GM12878 (cell line): ENCODE measurements around the gene ATRNL1. TPM values are rescaled to one million over a fixed set of nuclear protein-coding genes. Genes with fewer than 3 reads are reported as not detected.

Source experiments
- ATAC-seq: fragments of 200-7000 bp; cut with Tn5 transposase; 3 replicates; pipeline ENCODE4 v1.9.1; 2020; ENCODE audit warnings: mild to moderate bottlenecking, moderate library complexity
- BruUV-seq: library from RNA; stranded (reverse); fragments of 400-500 nt; replicated peaks from 2 replicates; lab custom pipeline; 2021; lab: Mats Ljungman, UMichigan
- CTCF ChIA-PET: fragments of 300-600 bp; sonication (Branson Sonifier 250); formaldehyde crosslinking; extraction: SDS; loops from one replicate; lab custom pipeline; 2021; ENCODE audit warnings: inconsistent platforms; lab: Yijun Ruan, JAX
- POLR2A ChIA-PET: fragments of 350-600 bp; formaldehyde crosslinking; extraction: SDS; loops from one replicate; lab custom pipeline; 2021; ENCODE audit warnings: inconsistent platforms; lab: Charles Lee
- RAD21 ChIA-PET: fragments of 300-600 bp; sonication (Branson Sonifier 250); formaldehyde crosslinking; loops from one replicate; lab custom pipeline; 2023; ENCODE audit warnings: antibody characterized with exemption; ENCODE audit not compliant: unreplicated experiment; lab: Charles Lee
- SMC1A ChIA-PET: fragments of 300-600 bp; sonication (Branson Sonifier 250); formaldehyde crosslinking; loops from one replicate; lab custom pipeline; 2023; ENCODE audit not compliant: unreplicated experiment, uncharacterized antibody; lab: Charles Lee
- DNase-seq: peaks from one replicate; pipeline ENCODE4 v3.0.0-alpha.2; 2011; ENCODE audit warnings: low read depth, low spot score
- FAIRE-seq: peaks from 3 replicates; lab custom pipeline; 2011; peaks lifted over from hg19 to GRCh38; lab: Jason Lieb, UNC
- H2AFZ ChIP-seq: 2 replicates; pipeline ENCODE4 v1.6.0; 2011; ENCODE audit warnings: low read depth, low read length, control low read depth; ENCODE audit not compliant: control insufficient read depth
- H3K27ac ChIP-seq: 2 replicates; pipeline ENCODE4 v1.5.1; 2011; ENCODE audit warnings: control low read depth; ENCODE audit not compliant: control insufficient read depth, insufficient read depth
- H3K27me3 ChIP-seq, 2 experiments: replicated peaks in 1 of 2; 2 replicates each; pipeline versions ENCODE4 v1.6.0 to v1.6.1; 2011; ENCODE audit warnings: low read length in 1 of 2; ENCODE audit not compliant: control insufficient read depth in 2 of 2, insufficient read depth in 2 of 2
- H3K36me3 ChIP-seq, 2 experiments: 2 replicates each; pipeline ENCODE4 v1.5.1; 2011; ENCODE audit warnings: low read length in 1 of 2; ENCODE audit not compliant: control insufficient read depth in 2 of 2, insufficient read depth in 2 of 2
- H3K4me1 ChIP-seq: 2 replicates; pipeline ENCODE4 v1.6.1; 2011; ENCODE audit warnings: mild to moderate bottlenecking, low read length, moderate library complexity, mixed read lengths; ENCODE audit not compliant: control insufficient read depth, insufficient read depth
- H3K4me2 ChIP-seq: 2 replicates; pipeline ENCODE4 v1.6.0; 2011; ENCODE audit warnings: control low read depth; ENCODE audit not compliant: control insufficient read depth, insufficient read depth
- H3K4me3 ChIP-seq: fragments of 200-600 bp; sonication (generic); 2 replicates; pipeline ENCODE4 v1.5.1; 2016
- H3K79me2 ChIP-seq: 2 replicates; pipeline ENCODE4 v1.6.0; 2011; ENCODE audit warnings: low read length; ENCODE audit not compliant: control insufficient read depth, insufficient read depth
- H3K9ac ChIP-seq: 2 replicates; pipeline ENCODE4 v1.8.0; 2011; ENCODE audit warnings: low read length, control low read depth, mixed read lengths; ENCODE audit not compliant: control insufficient read depth, insufficient read depth
- H3K9me3 ChIP-seq: replicated peaks from 3 replicates; pipeline ENCODE4 v1.5.1; 2011; ENCODE audit warnings: mild to moderate bottlenecking, low read length; ENCODE audit not compliant: control insufficient read depth, insufficient read depth
- H4K20me1 ChIP-seq: 2 replicates; pipeline ENCODE4 v1.6.0; 2011; ENCODE audit not compliant: control insufficient read depth, insufficient read depth
- CHD1 ChIP-seq: IDR thresholded peaks from 2 replicates; pipeline ENCODE4 v1.6.1; 2012; ENCODE audit warnings: low read depth, low read length, improper control_type of control experiment
- KLF5 ChIP-seq: fragments of 450-650 bp; IDR thresholded peaks from 2 replicates; pipeline ENCODE4 v1.6.1; 2014; ENCODE audit warnings: mild to moderate bottlenecking; ENCODE audit not compliant: partially characterized antibody
- POLR2AphosphoS5 ChIP-seq: IDR thresholded peaks from 2 replicates; pipeline ENCODE4 v1.6.1; 2011; ENCODE audit warnings: mild to moderate bottlenecking, low read length, inconsistent platforms
- RUNX3 ChIP-seq: IDR thresholded peaks from 2 replicates; pipeline ENCODE4 v1.6.1; 2012; ENCODE audit warnings: low read length, inconsistent platforms
- SMC3 ChIP-seq: IDR thresholded peaks from 2 replicates; pipeline ENCODE4 v1.6.1; 2011; ENCODE audit warnings: low read length, improper control_type of control experiment, borderline replicate concordance
- ZBED1 ChIP-seq: IDR thresholded peaks from 2 replicates; pipeline ENCODE4 v1.6.1; 2016; ENCODE audit warnings: borderline replicate concordance
- ZNF217 ChIP-seq: fragments of 450-650 bp; IDR thresholded peaks from 2 replicates; pipeline ENCODE4 v1.6.1; 2017; ENCODE audit warnings: antibody characterized with exemption, mild to moderate bottlenecking
- ZZZ3 ChIP-seq: IDR thresholded peaks from 2 replicates; pipeline ENCODE4 v1.6.1; 2011; ENCODE audit warnings: low read depth; ENCODE audit not compliant: control insufficient read depth, insufficient read length
- WGBS: methylation state at CpG from one replicate; pipeline ENCODE4 v1.1.6; 2016; ENCODE audit warnings: low lambda C conversion rate; ENCODE audit not compliant: insufficient replicate concordance, insufficient coverage; ENCODE audit errors: missing lambda C conversion rate; 5-methylcytosine and 5-hydroxymethylcytosine counted together
- in situ Hi-C: fragments of 300-500 bp; cut with MboI; formaldehyde crosslinking; loops from 9 replicates; pipeline ENCODE4 v1.14.3; 2018; ENCODE audit warnings: mixed read lengths
- intact Hi-C: fragments of 100-400 bp; cut with micrococcal nuclease; formaldehyde crosslinking; loops from one replicate; pipeline ENCODE4 v1.14.2; 2022; ENCODE audit not compliant: unreplicated experiment
- polyA plus RNA-seq, 11 experiments: library from polyadenylated mRNA; depleted of rRNA in 4 of 11; unstranded in 6 of 11; stranded (reverse) in 5 of 11; fragments of >200 nt; fragmentation: Nextera tagmentation in 4 of 11; fragmentation: Illumina TruSeq in 1 of 11; extraction: Ambion mirVana in 4 of 11; extraction: Trizol in 1 of 11; gene quantifications; 1 replicate in 1 of 11; 2 replicates in 10 of 11; pipeline versions ENCODE4 v1.2.1 to v1.2.3, GENCODE V29; 2011 to 2016; ENCODE audit warnings: inconsistent platforms in 2 of 11, missing spikeins in 2 of 11, low read depth in 1 of 11
- total RNA-seq, 4 experiments: library from RNA; depleted of rRNA in 3 of 4; stranded (reverse); fragments of >200 nt in 3 of 4; fragmentation: Illumina TruSeq in 1 of 4; extraction: Trizol in 1 of 4; gene quantifications; 2 replicates each; pipeline versions ENCODE4 v1.2.1 to v1.2.3, GENCODE V29; 2013 to 2021
- TF ChIP-seq, protein P1 (sequence below): fragments of 450-650 bp; formaldehyde crosslinking; IDR thresholded peaks from 2 replicates; pipeline ENCODE4 v1.5.0; 2022; ENCODE audit warnings: mild to moderate bottlenecking, missing genetic modification characterization

Gene ATRNL1
- total and polyA plus RNA-seq, 10 of the 15 experiments (the other 5 are each of a cell fraction or from before 2014, with no cell fraction given), result 0.03 to 1.4 (median 0.34) TPM

DNA sequence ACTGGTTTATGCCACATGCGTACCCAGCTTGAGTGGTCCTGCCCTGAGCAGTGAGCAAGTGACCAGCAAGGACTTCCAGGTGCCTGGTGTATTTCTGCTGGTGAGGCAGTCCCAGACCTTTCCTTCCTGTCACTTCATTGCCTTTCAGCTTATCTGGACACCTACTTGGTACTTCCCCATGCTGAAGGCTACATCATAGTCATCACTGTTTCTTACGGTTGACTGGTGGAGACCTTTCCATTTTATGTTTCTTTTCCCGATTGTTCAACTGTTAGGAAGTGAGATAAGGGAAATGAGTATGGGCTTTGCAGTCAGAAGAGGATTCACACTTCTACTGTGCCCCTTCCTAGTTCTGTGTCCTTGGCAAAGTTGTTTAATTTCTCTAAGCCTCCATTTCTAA is 821.3 kb downstream of the ATRNL1 start:
- H4K20me1 ChIP-seq, result no peaks in the 10 kb centered on the region
- DNase-seq (no peak), FAIRE-seq (no peak), ATAC-seq (no peak)
- intact Hi-C loops (no loop called here), in situ Hi-C loops (no loop called here)
- no peaks in the 10 kb centered on the region for H3K4me1 ChIP-seq
- BruUV-seq, result no TSS peak
- H3K36me3 ChIP-seq, result no peaks in the 10 kb centered on the region
- no peaks in the 10 kb centered on the region for H3K27me3 ChIP-seq
- H3K9me3 ChIP-seq, result no peaks in the 10 kb centered on the region; the same call in 2 of the 3 replicates
- no peaks in the 10 kb centered on the region for H3K79me2 ChIP-seq
- no peak overlapping the region for H3K4me3 ChIP-seq
- ChIA-PET RAD21 (no interaction called here), CTCF (no interaction called here), SMC1A (no interaction called here), POLR2A (no interaction called here)
- H3K4me2 ChIP-seq, result no peak overlapping the region
- TF ChIP-seq ZBED1, result no peak
- WGBS, result 38% methylated on average over 3 of the region's 3 CpGs
- no peak overlapping the region for H3K9ac ChIP-seq
- H2AFZ ChIP-seq, result no peak overlapping the region
- H3K27ac ChIP-seq, result no peak overlapping the region

GRCh38 chr10:115915429-115915828 is 822.3 kb downstream of the ATRNL1 start:
- intact Hi-C loops, result no loop called here
- Histone ChIP-seq H2AFZ (no peak overlapping the region), H3K36me3 (no peaks in the 10 kb centered on the region), H3K4me3 (no peak overlapping the region), H3K27me3 (no peaks in the 10 kb centered on the region), H4K20me1 (no peaks in the 10 kb centered on the region), H3K79me2 (no peaks in the 10 kb centered on the region), H3K9ac (no peak overlapping the region), H3K4me1 (no peaks in the 10 kb centered on the region), H3K9me3 (no peaks in the 10 kb centered on the region; the same call in 2 of the 3 replicates), H3K4me2 (no peak overlapping the region), H3K27ac (no peak overlapping the region)
- ChIA-PET CTCF (no interaction called here), SMC1A (no interaction called here), POLR2A (no interaction called here), RAD21 (no interaction called here)
- FAIRE-seq (no peak), ATAC-seq (no peak), DNase-seq (no peak)
- no TSS peak for BruUV-seq
- WGBS, result 79% methylated on average over 1 of the region's 1 CpG
- TF ChIP-seq SMC3 (no peak), RUNX3 (no peak), POLR2AphosphoS5 (no peak), CHD1 (no peak), KLF5 (no peak), ZNF217 (no peak), ZZZ3 (no peak)
- TF ChIP-seq, protein P1, sequence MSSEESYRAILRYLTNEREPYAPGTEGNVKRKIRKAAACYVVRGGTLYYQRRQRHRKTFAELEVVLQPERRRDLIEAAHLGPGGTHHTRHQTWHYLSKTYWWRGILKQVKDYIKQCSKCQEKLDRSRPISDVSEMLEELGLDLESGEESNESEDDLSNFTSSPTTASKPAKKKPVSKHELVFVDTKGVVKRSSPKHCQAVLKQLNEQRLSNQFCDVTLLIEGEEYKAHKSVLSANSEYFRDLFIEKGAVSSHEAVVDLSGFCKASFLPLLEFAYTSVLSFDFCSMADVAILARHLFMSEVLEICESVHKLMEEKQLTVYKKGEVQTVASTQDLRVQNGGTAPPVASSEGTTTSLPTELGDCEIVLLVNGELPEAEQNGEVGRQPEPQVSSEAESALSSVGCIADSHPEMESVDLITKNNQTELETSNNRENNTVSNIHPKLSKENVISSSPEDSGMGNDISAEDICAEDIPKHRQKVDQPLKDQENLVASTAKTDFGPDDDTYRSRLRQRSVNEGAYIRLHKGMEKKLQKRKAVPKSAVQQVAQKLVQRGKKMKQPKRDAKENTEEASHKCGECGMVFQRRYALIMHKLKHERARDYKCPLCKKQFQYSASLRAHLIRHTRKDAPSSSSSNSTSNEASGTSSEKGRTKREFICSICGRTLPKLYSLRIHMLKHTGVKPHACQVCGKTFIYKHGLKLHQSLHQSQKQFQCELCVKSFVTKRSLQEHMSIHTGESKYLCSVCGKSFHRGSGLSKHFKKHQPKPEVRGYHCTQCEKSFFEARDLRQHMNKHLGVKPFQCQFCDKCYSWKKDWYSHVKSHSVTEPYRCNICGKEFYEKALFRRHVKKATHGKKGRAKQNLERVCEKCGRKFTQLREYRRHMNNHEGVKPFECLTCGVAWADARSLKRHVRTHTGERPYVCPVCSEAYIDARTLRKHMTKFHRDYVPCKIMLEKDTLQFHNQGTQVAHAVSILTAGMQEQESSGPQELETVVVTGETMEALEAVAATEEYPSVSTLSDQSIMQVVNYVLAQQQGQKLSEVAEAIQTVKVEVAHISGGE (CRISPR knock-in tag), result no peak
- in situ Hi-C loops, result no loop called here
